ENCODE measurements around the gene ZNF630.
"Not testable (repeated sequence)": the region's sequence is repeated elsewhere in the genome, so short reads cannot be mapped to it uniquely, and the experiment has no call there.

Gene ZNF630

DNA sequence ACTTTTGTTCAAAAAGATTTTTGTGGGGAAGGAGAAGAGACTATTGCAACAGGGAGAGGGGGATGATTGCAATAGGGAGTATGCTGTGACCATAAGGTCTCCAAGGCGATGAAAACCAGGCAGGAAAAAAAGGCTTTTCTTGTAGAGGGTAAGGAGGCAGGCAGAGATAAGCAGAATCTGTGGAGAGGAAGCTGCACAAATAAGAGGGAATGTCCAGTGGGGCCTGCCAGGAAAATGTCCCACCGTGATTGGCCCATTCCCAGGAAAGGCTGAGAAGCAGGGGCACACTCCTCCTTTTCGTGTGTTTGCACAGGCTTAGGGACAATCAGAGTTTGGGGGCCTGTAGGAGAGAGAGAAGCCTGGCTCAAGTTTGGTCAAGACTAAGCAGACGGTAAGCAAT is 35.5 kb downstream of the ZNF630 start:
- no peak for DNase-seq
- intact Hi-C loops (cut with DNase I) = no loop called here

- intact Hi-C loops (cut with DNase I) = not testable (repeated sequence)
- DNase-seq = peak in 1 of 42 donors; percentile 2
Observed at GRCh38 chrX:48030641-48031173, 40.7 kb downstream of the ZNF630 start.

GRCh38 chrX:48030237-48030636 is 41.2 kb downstream of the ZNF630 start:
- peak in 1 of 42 donors; percentile 43 for DNase-seq
- intact Hi-C loops (cut with DNase I) = no loop called here

DNA sequence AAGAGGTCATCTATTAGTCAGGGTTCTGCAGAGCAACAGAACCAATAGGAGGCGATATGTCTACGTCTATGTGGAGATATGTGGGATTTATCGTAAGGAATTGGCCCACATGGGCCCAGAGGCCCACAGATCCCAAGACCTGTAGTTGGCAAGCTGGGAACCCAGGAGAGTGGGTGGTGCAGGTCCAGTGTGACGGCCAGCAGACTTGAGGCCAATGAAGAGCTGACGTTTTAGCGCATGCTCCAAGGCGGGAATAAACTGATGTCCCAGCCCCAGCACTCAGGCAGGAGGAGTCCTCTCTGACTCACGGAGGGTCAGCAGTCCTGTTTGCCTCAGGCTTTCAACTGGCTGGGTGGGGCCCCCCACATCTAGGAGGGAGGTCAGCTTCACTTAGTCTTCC is 43.3 kb downstream of the ZNF630 start:
- no peak for DNase-seq
- intact Hi-C loops (cut with DNase I) = loop anchor here (10.0 kb wide), 2 partner anchors 173 to 373 kb away; partner anchors contain the start of genes ELK1 and UXT

- not testable (repeated sequence) for DNase-seq
- intact Hi-C loops (cut with DNase I) = loop anchor here (10.0 kb wide), 2 partner anchors 173 to 373 kb away; partner anchors contain the start of genes ELK1 and UXT
Observed at GRCh38 chrX:48027545-48027944, 43.9 kb downstream of the ZNF630 start.

DNA sequence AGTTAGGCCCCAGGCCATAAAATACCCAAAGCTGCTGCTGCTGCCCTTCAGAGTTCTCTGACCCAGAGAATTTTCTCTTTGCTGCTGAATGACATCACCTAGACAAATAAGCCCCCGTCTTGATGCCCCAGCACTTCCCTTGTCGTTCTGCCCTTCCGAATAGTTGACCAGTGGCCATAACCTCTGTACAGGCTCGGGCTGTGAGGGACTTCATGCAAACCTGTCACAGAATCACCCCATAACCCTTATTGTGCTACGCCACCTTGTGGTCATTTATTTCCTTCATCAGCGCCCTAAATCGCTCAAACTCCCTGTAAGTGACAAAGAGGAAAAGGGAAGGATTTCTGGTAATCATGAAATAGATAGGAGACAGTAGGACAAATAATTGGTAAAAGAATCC is 45.9 kb downstream of the ZNF630 start:
- DNase-seq = peak in 32 of 42 donors; percentile 9 to 87 (median 52)
- intact Hi-C loops (cut with DNase I) = loop anchor here (10.0 kb wide), 2 partner anchors 171 to 371 kb away; partner anchors contain the start of genes ELK1 and UXT

DNA sequence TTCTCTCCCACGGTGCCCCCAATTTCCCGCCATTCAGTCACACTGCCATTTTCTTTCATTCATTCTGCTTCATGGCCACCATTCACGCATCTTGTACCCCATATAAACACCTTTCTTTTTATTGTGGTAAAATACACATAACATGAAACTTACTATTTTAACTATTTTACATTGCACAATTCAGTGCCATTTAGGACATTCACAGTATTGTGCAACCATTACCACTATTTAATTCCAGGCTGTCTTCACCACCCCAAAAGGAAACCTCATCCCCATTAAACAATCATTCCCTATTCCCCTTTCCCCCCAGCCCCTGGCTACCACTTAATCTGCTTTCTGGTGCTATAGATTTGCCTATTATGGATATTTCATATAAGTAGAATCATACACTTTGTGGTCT is 48.7 kb downstream of the ZNF630 start:
- intact Hi-C loops (cut with DNase I) = loop anchor here (10.0 kb wide), 2 partner anchors 168 to 368 kb away; partner anchors contain the start of genes ELK1 and UXT
- DNase-seq = no peak

DNA sequence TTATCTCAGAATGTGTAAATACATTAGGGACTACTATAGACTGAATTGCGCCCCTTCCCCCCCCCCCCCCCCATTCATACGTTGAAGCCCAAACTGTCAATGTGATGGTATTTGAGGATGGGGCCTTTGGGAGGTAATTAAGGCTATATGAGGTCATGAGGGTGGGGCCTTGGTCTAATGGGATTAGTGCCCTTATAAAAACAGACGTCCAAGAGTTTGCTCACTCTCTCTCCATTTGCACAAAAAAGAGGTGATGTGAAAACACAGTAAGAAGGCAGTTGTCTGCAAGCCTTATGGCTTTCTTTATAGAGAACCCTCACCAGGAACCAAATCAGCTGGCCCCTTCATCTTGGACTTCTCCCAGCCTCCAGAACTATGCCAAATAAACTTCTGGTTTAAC is 49.3 kb downstream of the ZNF630 start:
- DNase-seq = no peak
- intact Hi-C loops (cut with DNase I) = loop anchor here (10.0 kb wide), 2 partner anchors 167 to 367 kb away; partner anchors contain the start of genes ELK1 and UXT

DNA sequence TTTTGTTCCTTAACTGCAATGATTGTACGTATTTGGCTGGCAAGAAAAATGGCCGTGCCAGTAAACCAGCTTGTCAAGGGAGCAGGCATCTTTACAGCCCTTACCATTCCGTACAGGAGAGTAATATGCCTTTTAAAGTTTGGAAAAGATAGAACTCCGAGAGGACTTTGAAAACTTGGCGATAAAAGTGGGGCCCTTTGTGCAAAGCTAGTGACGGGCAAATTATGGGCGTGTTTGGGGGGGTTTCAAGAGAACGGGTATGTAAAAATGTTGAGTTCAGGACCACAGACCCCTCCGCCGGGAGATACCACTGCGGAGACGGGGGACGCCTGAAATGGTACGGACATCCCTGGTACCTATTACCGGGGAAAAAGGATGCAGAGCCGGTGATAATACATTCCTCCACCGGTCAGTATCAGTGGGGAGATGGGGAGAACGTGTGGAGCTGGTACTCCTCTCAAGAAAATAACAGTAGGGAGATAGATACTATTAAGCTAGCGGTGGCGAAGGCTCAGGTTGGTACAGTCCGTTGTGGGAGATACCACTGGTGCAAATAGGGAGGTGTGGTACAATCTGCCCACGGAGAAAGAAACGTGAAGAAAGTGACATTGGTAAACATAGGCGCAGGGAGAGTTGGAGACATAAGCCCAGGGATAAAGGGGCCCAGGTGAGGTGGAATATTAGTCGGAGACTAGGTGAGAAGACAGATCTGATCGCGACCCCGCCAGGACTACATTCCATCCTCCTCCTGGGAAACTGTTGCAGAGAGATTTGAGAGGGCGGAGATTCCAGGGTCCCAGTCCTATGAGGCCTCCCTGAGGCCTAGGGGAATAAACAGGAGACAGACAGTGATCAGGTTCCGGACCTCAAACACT is 50.2 kb downstream of the ZNF630 start:
- DNase-seq = peak in 41 of 42 donors; percentile 44 to 94 (median 76)

GRCh38 chrX:48020472-48020871 is 51.0 kb downstream of the ZNF630 start:
- intact Hi-C loops (cut with DNase I) = loop anchor here (10.0 kb wide), 2 partner anchors 166 to 366 kb away; partner anchors contain the start of genes ELK1 and UXT
- DNase-seq = peak in 3 of 42 donors; percentile 3 to 54 (median 18)

More for the DNA sequence above, 50.2 kb downstream of the ZNF630 start:
- intact Hi-C loops (cut with DNase I) = loop anchor here (10.0 kb wide), 2 partner anchors 166 to 366 kb away; partner anchors contain the start of genes ELK1 and UXT

DNA sequence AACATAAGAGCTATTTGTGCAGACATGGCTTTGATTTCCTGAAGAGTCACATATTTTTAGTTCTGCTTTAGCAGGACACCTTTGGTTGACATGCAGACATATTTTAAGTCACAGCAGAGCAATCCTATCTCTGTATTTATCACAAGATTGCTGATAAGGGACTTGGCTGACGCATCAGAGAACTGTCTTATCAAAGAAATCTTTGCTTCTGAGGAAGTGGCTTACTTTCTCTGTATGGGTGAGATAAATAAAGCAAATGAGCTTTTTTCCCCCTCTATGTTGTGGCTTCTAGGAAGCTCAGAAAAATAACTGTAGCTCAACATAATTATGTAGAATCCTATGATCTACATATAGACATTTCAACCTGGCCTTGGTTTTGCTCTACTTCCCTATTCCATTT is 51.5 kb downstream of the ZNF630 start:
- intact Hi-C loops (cut with DNase I) = loop anchor here (10.0 kb wide), 2 partner anchors 165 to 365 kb away; partner anchors contain the start of genes ELK1 and UXT
- DNase-seq = not testable (repeated sequence)

- DNase-seq; intact Hi-C loops (cut with DNase I): not testable (repeated sequence)
Observed at GRCh38 chrX:48016583-48017310, 54.7 kb downstream of the ZNF630 start.

GRCh38 chrX:48009445-48009960 is 61.9 kb downstream of the ZNF630 start:
- intact Hi-C loops (cut with DNase I); DNase-seq: not testable (repeated sequence)
